Measurements from ENCODE around the gene LIMCH1. TPM values are rescaled to one million over a fixed set of nuclear protein-coding genes. Genes with fewer than 3 reads are reported as not detected.

LIMCH1 gene
- total RNA-seq, 1 experiment from 2014 or later: 3.3 TPM

DNA sequence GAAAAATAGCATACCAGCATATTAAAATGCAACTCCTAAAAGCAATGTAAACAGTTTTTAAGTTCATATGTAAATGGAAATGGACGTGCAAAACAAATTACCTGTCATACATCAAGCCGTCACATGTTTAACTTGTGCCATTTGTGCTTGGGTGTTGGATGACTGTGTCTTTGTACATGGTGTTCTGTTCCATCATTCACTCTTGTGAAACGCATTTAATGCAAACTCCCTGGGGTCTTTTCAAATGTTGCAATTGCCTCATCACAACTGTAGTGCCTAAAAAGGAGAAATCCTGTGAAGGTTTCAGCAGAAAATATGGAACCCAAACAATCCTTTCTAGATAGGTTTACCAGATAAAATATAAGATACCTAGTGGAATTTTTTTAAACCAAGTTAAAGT lies 158.2 kb downstream of the LIMCH1 start:
- Histone ChIP-seq H3K14ac (ENCODE audit: insufficient read depth, low read length) (no peak overlapping the region), H3K79me1 (ENCODE audit: insufficient read depth, low read depth, low read length, poor library complexity, severe bottlenecking) (no peaks in the 10 kb centered on the region), H3K18ac (ENCODE audit: insufficient read length, low read depth, low read length) (no peak overlapping the region), H3K27ac (ENCODE audit: insufficient read length, low read depth, low read length) (no peak overlapping the region), H2BK5ac (ENCODE audit: insufficient read length, low read length) (no peak overlapping the region), H4K8ac (replicated peaks; ENCODE audit: insufficient read length, low read depth, low read length) (no peak overlapping the region), H2AFZ (ENCODE audit: low read length) (no peak overlapping the region), H3K4me2 (ENCODE audit: insufficient read depth, insufficient read length, low read length) (no peak overlapping the region), H3K56ac (ENCODE audit: insufficient read length, low read depth, low read length) (no peak overlapping the region), H3K79me2 (ENCODE audit: insufficient read depth, low read length) (no peaks in the 10 kb centered on the region), H3K4me1 (ENCODE audit: insufficient read depth, low read length) (no peaks in the 10 kb centered on the region), H3K23ac (ENCODE audit: insufficient read length, low read depth, low read length) (no peak overlapping the region), H3K23me2 (ENCODE audit: insufficient read length, low read depth, low read length, poor library complexity, severe bottlenecking) (no peaks in the 10 kb centered on the region), H2BK15ac (ENCODE audit: low read depth, low read length) (no peak overlapping the region), H2AK5ac (ENCODE audit: insufficient read length, low read length) (no peak overlapping the region), H4K91ac (ENCODE audit: insufficient read length, low read depth, low read length) (no peak overlapping the region), H3K27me3 (ENCODE audit: insufficient read depth, low read length) (no peaks in the 10 kb centered on the region), H3K4ac (ENCODE audit: low read depth, low read length) (no peak overlapping the region), H2BK120ac (ENCODE audit: low read depth, low read length, poor library complexity, severe bottlenecking) (no peak overlapping the region), H3K9ac (ENCODE audit: extremely low read depth, insufficient read length, low read length) (no peak overlapping the region), H2BK12ac (ENCODE audit: insufficient read length, low read depth, low read length) (no peak overlapping the region), H4K20me1 (ENCODE audit: control insufficient read depth, insufficient read depth, insufficient read length) (no peaks in the 10 kb centered on the region), H2BK20ac (ENCODE audit: low read depth, low read length, poor library complexity, severe bottlenecking) (no peak overlapping the region), H3K9me3 (ENCODE audit: control insufficient read depth, low read depth, low read length) (no peaks in the 10 kb centered on the region), H4K5ac (ENCODE audit: insufficient read length, low read depth, low read length) (no peak overlapping the region), H3T11ph (ENCODE audit: low read length) (no peak overlapping the region)
- TF ChIP-seq CTCF (conservative IDR thresholded peaks at IDR 0.05): no peak
- no peak overlapping the region for H3K27ac Mint-ChIP-seq
- H3K36me3 Mint-ChIP-seq (ENCODE audit: insufficient read depth in 1 of 3, low read depth in 3 of 3): no peaks in the 10 kb centered on the region
- no CpG with 5 or more reads among the region's 3 CpGs for WGBS (ENCODE audit: extremely low coverage, insufficient read length, low lambda C conversion rate)
- peaks cover 40% of the 10 kb centered on the region for H3K27me3 Mint-ChIP-seq (ENCODE audit: low read depth)
- no peaks in the 10 kb centered on the region for H3K9me3 Mint-ChIP-seq
- no peak for DNase-seq
- H3K4me3 Mint-ChIP-seq: no peak overlapping the region
- H3K4me1 Mint-ChIP-seq: peaks cover 7 to 11% of the 10 kb centered on the region in 2 experiments; a peak in 3 of 4 replicates
